IMR-90 (cell line): Measurements from ENCODE around the gene MYH10. TPM values are rescaled to one million over a fixed set of nuclear protein-coding genes. Genes with fewer than 3 reads are reported as not detected.

Source experiments
- ATAC-seq: fragments of 200-7000 bp; cut with Tn5 transposase; 2 replicates; pipeline ENCODE4 v1.9.1; 2020; ENCODE audit warnings: low read depth, mild to moderate bottlenecking, moderate library complexity
- BruUV-seq: library from RNA; stranded (reverse); fragments of 400-500 nt; replicated peaks from 2 replicates; lab custom pipeline; 2021; lab: Mats Ljungman, UMichigan
- CTCF ChIA-PET: fragments of 300-600 bp; formaldehyde crosslinking; extraction: SDS; loops from one replicate; lab custom pipeline; 2021; ENCODE audit warnings: antibody characterized with exemption; lab: Yijun Ruan, JAX
- POLR2A ChIA-PET: fragments of 300-600 bp; sonication (Branson Sonifier 250); formaldehyde crosslinking; loops from one replicate; lab custom pipeline; 2022; ENCODE audit warnings: antibody characterized with exemption; ENCODE audit not compliant: unreplicated experiment; lab: Charles Lee
- DNase-seq: peaks from one replicate; pipeline ENCODE4 v3.0.0; 2013
- H2AFZ ChIP-seq: replicated peaks from 2 replicates; pipeline ENCODE3; 2013; ENCODE audit warnings: low read length, mild to moderate bottlenecking; ENCODE audit not compliant: poor library complexity
- H2AK5ac ChIP-seq: 2 replicates; pipeline ENCODE4 v1.6.1; 2013; ENCODE audit warnings: low read depth, low read length, inconsistent platforms
- H2AK9ac ChIP-seq: replicated peaks from 2 replicates; pipeline ENCODE3; 2013; ENCODE audit warnings: mild to moderate bottlenecking, low read depth, low read length, moderate library complexity; ENCODE audit not compliant: poor library complexity
- H2BK120ac ChIP-seq: 2 replicates; pipeline ENCODE4 v1.6.1; 2013; ENCODE audit warnings: low read depth, low read length, inconsistent platforms
- H2BK15ac ChIP-seq: 3 replicates; pipeline ENCODE4 v1.6.1; 2013; ENCODE audit warnings: low read depth, low read length, inconsistent platforms
- H2BK20ac ChIP-seq: 2 replicates; pipeline ENCODE4 v1.6.1; 2013; ENCODE audit warnings: low read depth, mild to moderate bottlenecking, inconsistent platforms, low read length, moderate library complexity
- H2BK5ac ChIP-seq: 2 replicates; pipeline ENCODE4 v1.6.1; 2013; ENCODE audit warnings: mild to moderate bottlenecking, low read depth, low read length, inconsistent platforms; ENCODE audit not compliant: poor library complexity, severe bottlenecking
- H3K14ac ChIP-seq: replicated peaks from 2 replicates; pipeline ENCODE4 v1.6.1; 2013; ENCODE audit warnings: low read depth, low read length, inconsistent platforms
- H3K18ac ChIP-seq: 2 replicates; pipeline ENCODE4 v1.6.1; 2013; ENCODE audit warnings: low read depth, low read length, control low read depth
- H3K23ac ChIP-seq: 2 replicates; pipeline ENCODE4 v1.6.1; 2013; ENCODE audit warnings: low read depth, low read length, inconsistent platforms
- H3K27ac ChIP-seq: 2 replicates; pipeline ENCODE4 v1.5.1; 2013; ENCODE audit warnings: mild to moderate bottlenecking, control low read depth, low read length; ENCODE audit not compliant: insufficient read depth
- H3K27me3 ChIP-seq: 2 replicates; pipeline ENCODE4 v1.6.1; 2013; ENCODE audit warnings: low read length; ENCODE audit not compliant: control insufficient read depth, insufficient read depth
- H3K36me3 ChIP-seq: 2 replicates; pipeline ENCODE4 v1.6.1; 2013; ENCODE audit warnings: low read length, mixed read lengths; ENCODE audit not compliant: control insufficient read depth, insufficient read depth
- H3K4ac ChIP-seq: 2 replicates; pipeline ENCODE4 v1.6.1; 2013; ENCODE audit warnings: low read depth, low read length, inconsistent platforms
- H3K4me1 ChIP-seq: 2 replicates; pipeline ENCODE4 v1.6.1; 2013; ENCODE audit warnings: low read length, mixed read lengths; ENCODE audit not compliant: control insufficient read depth, insufficient read depth
- H3K4me2 ChIP-seq: 2 replicates; pipeline ENCODE4 v1.6.1; 2013; ENCODE audit warnings: low read depth, mild to moderate bottlenecking, control low read depth, low read length, moderate library complexity
- H3K4me3 ChIP-seq: 2 replicates; pipeline ENCODE4 v1.5.1; 2013; ENCODE audit warnings: low read depth, mild to moderate bottlenecking, control low read depth, low read length, moderate library complexity; ENCODE audit not compliant: insufficient read depth
- H3K56ac ChIP-seq: 2 replicates; pipeline ENCODE4 v1.6.1; 2013; ENCODE audit warnings: low read length, inconsistent platforms; ENCODE audit not compliant: insufficient read depth; ENCODE audit errors: extremely low read depth
- H3K79me1 ChIP-seq, 2 experiments: 2 replicates each; pipeline ENCODE4 v1.6.1; 2013; ENCODE audit warnings: low read length in 2 of 2, inconsistent platforms in 1 of 2, low read depth in 1 of 2
- H3K9ac ChIP-seq: 2 replicates; pipeline ENCODE4 v1.6.1; 2013; ENCODE audit warnings: low read depth, low read length, control low read depth
- H3K9me1 ChIP-seq: 2 replicates; pipeline ENCODE4 v1.6.1; 2013; ENCODE audit warnings: low read length, inconsistent platforms; ENCODE audit not compliant: insufficient read depth
- H3K9me3 ChIP-seq: 2 replicates; pipeline ENCODE4 v1.6.1; 2013; ENCODE audit warnings: low read length; ENCODE audit not compliant: control insufficient read depth, insufficient read depth
- H4K20me1 ChIP-seq: 2 replicates; pipeline ENCODE4 v1.6.1; 2013; ENCODE audit warnings: low read length, inconsistent platforms; ENCODE audit not compliant: insufficient read depth
- H4K5ac ChIP-seq: 2 replicates; pipeline ENCODE4 v1.6.1; 2013; ENCODE audit warnings: mild to moderate bottlenecking, low read depth, low read length, control low read depth
- H4K8ac ChIP-seq, 2 experiments: 2 replicates each; pipeline ENCODE4 v1.6.1; 2013; ENCODE audit warnings: low read depth in 2 of 2, low read length in 2 of 2, control low read depth in 1 of 2, inconsistent platforms in 1 of 2
- H4K91ac ChIP-seq: 2 replicates; pipeline ENCODE4 v1.6.1; 2013; ENCODE audit warnings: low read depth, low read length, inconsistent platforms; ENCODE audit not compliant: insufficient read depth
- BHLHE40 ChIP-seq: fragments of 150-350 bp; IDR thresholded peaks from 2 replicates; pipeline ENCODE4 v1.6.1; 2016; ENCODE audit warnings: mild to moderate bottlenecking, low read depth, low read length
- CEBPB ChIP-seq: IDR thresholded peaks from 2 replicates; pipeline ENCODE4 v1.6.1; 2012; ENCODE audit warnings: low read depth, low read length, improper control_type of control experiment
- CHD1 ChIP-seq: IDR thresholded peaks from 2 replicates; pipeline ENCODE4 v1.6.1; 2012; ENCODE audit warnings: low read depth, low read length, improper control_type of control experiment
- MAZ ChIP-seq: IDR thresholded peaks from 2 replicates; pipeline ENCODE4 v1.6.1; 2012; ENCODE audit warnings: low read depth, mild to moderate bottlenecking, low read length, improper control_type of control experiment, moderate library complexity, borderline replicate concordance
- NFE2L2 ChIP-seq: fragments of 150-350 bp; IDR thresholded peaks from 2 replicates; pipeline ENCODE4 v1.6.1; 2016; ENCODE audit warnings: low read depth, mild to moderate bottlenecking, low read length
- POLR2A ChIP-seq: IDR thresholded peaks from 2 replicates; pipeline ENCODE4 v1.6.1; 2012; ENCODE audit warnings: mild to moderate bottlenecking, low read depth, low read length
- RAD21 ChIP-seq: IDR thresholded peaks from 2 replicates; pipeline ENCODE4 v1.6.1; 2012; ENCODE audit warnings: low read length, improper control_type of control experiment
- USF2 ChIP-seq: fragments of 150-350 bp; IDR thresholded peaks from 2 replicates; pipeline ENCODE4 v1.6.1; 2017; ENCODE audit warnings: mild to moderate bottlenecking, antibody characterized with exemption, low read length, low read depth
- WGBS, 2 experiments: methylation state at CpG; one replicate each; pipeline versions ENCODE4 v1.1.5 to v1.1.7; 2013; ENCODE audit warnings: missing lambda C conversion rate in 2 of 2; ENCODE audit not compliant: insufficient read length in 1 of 2; ENCODE audit errors: extremely low coverage in 2 of 2; 5-methylcytosine and 5-hydroxymethylcytosine counted together
- dilution Hi-C: fragments of 300-500 bp; cut with HindIII; formaldehyde crosslinking; loops from one replicate; pipeline ENCODE4 v1.14.3; 2018; ENCODE audit warnings: low sequenced_read_pairs; ENCODE audit not compliant: unreplicated experiment
- in situ Hi-C: fragments of 300-500 bp; cut with MboI; formaldehyde crosslinking; loops from 3 replicates; pipeline ENCODE4 v1.14.3; 2019; ENCODE audit warnings: low sequenced_read_pairs, inconsistent platforms, mixed read lengths
- intact Hi-C: fragments of 100-400 bp; cut with micrococcal nuclease; formaldehyde crosslinking; loops from 2 replicates; pipeline ENCODE4 v1.10.0; 2022
- polyA plus RNA-seq, 3 experiments: library from polyadenylated mRNA; depleted of rRNA; stranded (reverse); fragments of >200 nt; gene quantifications; 2 replicates each; pipeline ENCODE4 v1.2.3, GENCODE V29; 2012; ENCODE audit warnings: low replicate concordance in 1 of 3
- total RNA-seq: library from RNA; depleted of rRNA; stranded (reverse); fragments of >200 nt; gene quantifications from 2 replicates; pipeline ENCODE4 v1.2.3, GENCODE V29; 2012
- TF ChIP-seq, protein P1 (sequence below): conservative IDR thresholded peaks from 2 replicates; pipeline ENCODE4 v1.5.1; 2012; ENCODE audit warnings: mild to moderate bottlenecking, low read depth, low read length, improper control_type of control experiment
- TF ChIP-seq, protein P2 (sequence below): fragments of 150-350 bp; IDR thresholded peaks from 2 replicates; pipeline ENCODE4 v1.6.1; 2016; ENCODE audit warnings: low read depth, mild to moderate bottlenecking, low read length, moderate library complexity, borderline replicate concordance

The MYH10 gene
- total and polyA plus RNA-seq, 2 of the 4 experiments (the other 2 are of a cell fraction): 71.2 to 95.2 TPM

DNA sequence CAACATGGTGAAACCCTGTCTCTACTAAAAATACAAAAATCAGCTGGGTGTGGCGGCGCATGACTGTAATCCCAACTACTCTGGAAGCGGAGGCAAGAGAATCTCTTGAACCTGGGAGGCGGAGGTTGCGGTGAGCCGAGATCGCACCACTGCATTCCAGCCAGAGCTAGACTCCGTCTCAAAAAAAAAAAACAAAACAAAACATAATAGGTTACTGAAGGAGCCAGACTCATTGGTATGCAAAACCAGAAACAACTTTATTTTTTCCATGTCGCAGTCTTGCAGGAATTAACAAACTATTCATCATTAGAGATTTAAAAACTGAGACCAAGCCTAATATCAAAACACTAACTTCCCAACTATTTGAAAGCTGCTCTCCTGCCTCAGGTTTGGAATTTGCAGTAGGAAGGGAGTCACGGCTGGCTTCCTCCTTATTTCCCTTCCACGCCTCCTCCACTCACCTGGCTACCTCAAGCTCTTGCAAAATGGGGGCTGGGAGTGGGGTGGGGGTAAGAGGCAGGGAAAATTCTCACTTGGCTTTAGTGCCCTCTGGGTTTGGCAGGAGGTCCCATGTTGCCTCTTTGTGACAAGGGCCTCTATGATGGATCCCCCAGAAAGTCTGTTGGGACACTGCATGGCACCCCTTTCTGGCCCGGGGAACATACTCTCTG is 34.1 kb upstream of the MYH10 start:
- H2AFZ ChIP-seq: no peak overlapping the region
- no peak overlapping the region for H4K8ac ChIP-seq
- H2BK15ac ChIP-seq: no peak overlapping the region
- H3K9ac ChIP-seq: no peak overlapping the region
- no peaks in the 10 kb centered on the region for H3K9me3 ChIP-seq
- ChIA-PET CTCF (no interaction called here), POLR2A (no interaction called here)
- no peak overlapping the region for H2BK20ac ChIP-seq
- no peak overlapping the region for H3K27ac ChIP-seq
- TF ChIP-seq, protein P1, sequence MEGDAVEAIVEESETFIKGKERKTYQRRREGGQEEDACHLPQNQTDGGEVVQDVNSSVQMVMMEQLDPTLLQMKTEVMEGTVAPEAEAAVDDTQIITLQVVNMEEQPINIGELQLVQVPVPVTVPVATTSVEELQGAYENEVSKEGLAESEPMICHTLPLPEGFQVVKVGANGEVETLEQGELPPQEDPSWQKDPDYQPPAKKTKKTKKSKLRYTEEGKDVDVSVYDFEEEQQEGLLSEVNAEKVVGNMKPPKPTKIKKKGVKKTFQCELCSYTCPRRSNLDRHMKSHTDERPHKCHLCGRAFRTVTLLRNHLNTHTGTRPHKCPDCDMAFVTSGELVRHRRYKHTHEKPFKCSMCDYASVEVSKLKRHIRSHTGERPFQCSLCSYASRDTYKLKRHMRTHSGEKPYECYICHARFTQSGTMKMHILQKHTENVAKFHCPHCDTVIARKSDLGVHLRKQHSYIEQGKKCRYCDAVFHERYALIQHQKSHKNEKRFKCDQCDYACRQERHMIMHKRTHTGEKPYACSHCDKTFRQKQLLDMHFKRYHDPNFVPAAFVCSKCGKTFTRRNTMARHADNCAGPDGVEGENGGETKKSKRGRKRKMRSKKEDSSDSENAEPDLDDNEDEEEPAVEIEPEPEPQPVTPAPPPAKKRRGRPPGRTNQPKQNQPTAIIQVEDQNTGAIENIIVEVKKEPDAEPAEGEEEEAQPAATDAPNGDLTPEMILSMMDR: no peak
- TF ChIP-seq POLR2A (no peak), CEBPB (no peak), USF2 (no peak), CHD1 (no peak), NFE2L2 (no peak), MAZ (no peak), BHLHE40 (no peak), RAD21 (no peak)
- TF ChIP-seq, protein P2, sequence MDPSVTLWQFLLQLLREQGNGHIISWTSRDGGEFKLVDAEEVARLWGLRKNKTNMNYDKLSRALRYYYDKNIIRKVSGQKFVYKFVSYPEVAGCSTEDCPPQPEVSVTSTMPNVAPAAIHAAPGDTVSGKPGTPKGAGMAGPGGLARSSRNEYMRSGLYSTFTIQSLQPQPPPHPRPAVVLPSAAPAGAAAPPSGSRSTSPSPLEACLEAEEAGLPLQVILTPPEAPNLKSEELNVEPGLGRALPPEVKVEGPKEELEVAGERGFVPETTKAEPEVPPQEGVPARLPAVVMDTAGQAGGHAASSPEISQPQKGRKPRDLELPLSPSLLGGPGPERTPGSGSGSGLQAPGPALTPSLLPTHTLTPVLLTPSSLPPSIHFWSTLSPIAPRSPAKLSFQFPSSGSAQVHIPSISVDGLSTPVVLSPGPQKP: no peak
- H3K4ac ChIP-seq: no peak overlapping the region
- H3K36me3 ChIP-seq: no peaks in the 10 kb centered on the region
- H4K20me1 ChIP-seq: no peaks in the 10 kb centered on the region
- ATAC-seq: no peak
- dilution Hi-C loops (no loop called here), intact Hi-C loops (no loop called here), in situ Hi-C loops (no loop called here)
- no peaks in the 10 kb centered on the region for H3K4me1 ChIP-seq
- H3K4me2 ChIP-seq: no peak overlapping the region
- H3K18ac ChIP-seq: no peak overlapping the region
- H3K79me1 ChIP-seq: no peaks in the 10 kb centered on the region
- no peak overlapping the region for H2BK120ac ChIP-seq
- no peak overlapping the region for H4K91ac ChIP-seq
- H3K4me3 ChIP-seq: no peak overlapping the region
- H2BK5ac ChIP-seq: no peak overlapping the region
- H2AK9ac ChIP-seq: no peak overlapping the region
- H3K14ac ChIP-seq: no peak overlapping the region
- H3K27me3 ChIP-seq: peaks cover 6% of the 10 kb centered on the region
- no peak for DNase-seq
- no peak overlapping the region for H2AK5ac ChIP-seq
- no peak overlapping the region for H4K5ac ChIP-seq
- no peak overlapping the region for H3K56ac ChIP-seq
- no peak overlapping the region for H3K23ac ChIP-seq
- no peaks in the 10 kb centered on the region for H3K9me1 ChIP-seq
- WGBS, 2 experiments: 85% methylated on average over 4 of the region's 12 CpGs; no CpG with 5 or more reads in 1 of the 2 experiments
- no TSS peak for BruUV-seq
